Measurements from ENCODE around the gene GSTO2. TPM values are rescaled to one million over a fixed set of nuclear protein-coding genes. Genes with fewer than 3 reads are reported as not detected.

GSTO2 gene
- total and polyA plus RNA-seq, 12 donors: 0.25 to 1.6 (median 0.94) TPM

DNA sequence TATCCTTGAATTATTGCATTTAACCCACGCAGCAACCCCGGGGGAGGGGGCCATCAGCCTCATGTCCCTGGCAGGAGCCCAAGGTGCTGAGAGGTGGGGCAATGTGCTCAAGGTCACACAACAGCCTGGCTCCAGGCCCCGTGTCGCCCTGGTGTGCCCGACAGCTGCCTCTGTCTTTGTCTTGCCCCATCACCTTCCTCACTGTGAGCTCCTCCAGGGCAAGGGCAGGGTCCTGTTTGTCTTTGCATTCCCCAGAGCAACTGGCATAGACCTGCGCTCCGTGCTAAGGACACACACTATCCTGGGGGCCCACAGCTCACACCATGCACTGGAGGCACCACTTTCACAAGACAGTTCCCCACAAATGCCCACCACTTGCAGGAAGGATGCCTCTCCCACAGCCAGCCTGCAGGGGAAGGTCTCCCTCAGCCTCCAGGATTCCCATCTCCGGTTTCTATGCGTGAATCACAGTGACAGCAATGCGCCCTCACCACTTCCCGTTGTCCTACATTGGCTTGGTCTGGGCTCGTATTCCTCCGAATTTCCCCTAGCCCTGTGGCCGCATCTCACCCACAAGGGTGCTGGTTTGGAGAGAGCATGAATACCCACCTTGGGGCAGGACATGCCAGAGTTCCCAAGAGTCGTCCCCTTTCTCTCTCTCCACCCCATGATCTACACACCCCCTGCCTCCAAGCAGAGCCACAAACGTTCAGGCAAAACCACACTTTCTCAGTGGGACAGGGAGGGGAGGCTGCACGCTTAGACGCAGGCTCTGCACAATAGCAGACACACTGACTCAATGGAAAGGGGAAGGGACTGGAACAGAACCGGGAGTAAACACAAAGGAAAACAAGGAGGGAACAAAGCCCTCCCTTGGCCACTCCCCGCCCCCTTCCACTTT, 59.0 kb downstream of the GSTO2 start:
- Histone ChIP-seq H3K27me3 (no peaks in the 10 kb centered on the region), H3K4me3 (peak overlapping the region in 9 of 10 donors; percentile 5 to 41 (median 35)), H3K36me3 (peaks cover 0 to 4% (median 0%) of the 10 kb centered on the region in 9 donors), H3K9me3 (no peaks in the 10 kb centered on the region), H3K4me1 (peaks cover 75 to 100% (median 100%) of the 10 kb centered on the region in 9 donors), H3K27ac (peak overlapping the region; percentile 90 to 100 (median 99))
- ATAC-seq (peak in 7 of 8 donors; percentile 10 to 27 (median 18)), DNase-seq (peak; percentile 54 to 66)
- no peak for TF ChIP-seq CTCF (IDR thresholded peaks at IDR 0.05)
- intact Hi-C loops (cut with DNase I): loop anchor here in 1 of 10 donors (10.0 kb wide), 1 partner anchor 433 kb away; no protein-coding TSS in a partner anchor
- 18 to 23% methylated on average over 20 of the region's 20 CpGs for WGBS, 2 donors

- Histone ChIP-seq H3K4me3 (peak overlapping the region in 9 of 10 donors; percentile 5 to 41 (median 35)), H3K36me3 (peaks cover 0 to 4% (median 0%) of the 10 kb centered on the region in 9 donors), H3K4me1 (peaks cover 77 to 100% (median 100%) of the 10 kb centered on the region in 9 donors), H3K27ac (peak overlapping the region; percentile 90 to 100 (median 99)), H3K27me3 (no peaks in the 10 kb centered on the region), H3K9me3 (no peaks in the 10 kb centered on the region)
- no peak for ATAC-seq
- intact Hi-C loops (cut with DNase I): loop anchor here in 1 of 10 donors (10.0 kb wide), 1 partner anchor 434 kb away; no protein-coding TSS in a partner anchor
- no peak for DNase-seq
- no peak for TF ChIP-seq CTCF (IDR thresholded peaks at IDR 0.05)
- 8 to 12% methylated on average over 3 of the region's 3 CpGs for WGBS, 2 donors
Observed at GRCh38 chr10:104328646-104328895, 59.6 kb downstream of the GSTO2 start.

DNA sequence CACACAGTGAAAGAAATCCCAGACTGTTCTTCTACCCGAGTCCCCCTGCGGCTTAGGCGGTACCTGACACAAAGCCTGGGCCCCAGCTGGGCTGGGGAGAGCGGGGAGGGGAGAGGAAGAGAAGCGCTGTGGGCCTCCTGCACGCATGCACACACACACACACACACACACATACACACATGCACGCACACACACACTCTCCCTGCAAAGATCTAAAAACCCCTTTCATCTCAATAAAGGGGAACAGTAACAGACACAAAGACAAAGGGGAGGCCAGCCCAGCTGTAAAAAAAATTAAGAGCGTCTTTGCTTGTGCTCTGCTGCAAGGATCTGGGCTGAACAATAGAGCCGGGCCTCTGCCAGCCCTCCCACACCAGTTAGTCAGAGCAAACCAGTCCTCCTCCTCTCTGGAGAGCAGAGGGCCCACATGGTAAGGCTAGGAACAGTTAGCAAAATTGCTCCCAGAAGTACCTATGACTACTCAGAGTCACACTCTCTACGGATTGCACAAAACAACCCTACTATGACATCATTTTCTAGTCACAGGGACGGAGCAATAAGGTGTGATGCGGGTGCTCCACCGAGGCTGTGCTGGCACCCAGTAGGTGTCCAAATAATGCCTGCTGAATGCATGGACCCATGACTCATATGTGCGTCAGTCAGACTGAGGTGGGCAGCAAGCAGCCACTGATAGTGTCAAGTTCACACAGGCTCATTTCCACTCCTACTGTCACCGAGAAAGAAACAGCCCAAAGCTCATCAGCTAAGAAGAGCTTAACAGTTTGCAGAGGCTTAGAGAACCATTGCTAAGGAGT, 60.1 kb downstream of the GSTO2 start:
- H3K4me1 ChIP-seq: peaks cover 75 to 100% (median 100%) of the 10 kb centered on the region in 9 donors
- peak overlapping the region; percentile 90 to 100 (median 99) for H3K27ac ChIP-seq
- H3K9me3 ChIP-seq: no peaks in the 10 kb centered on the region
- WGBS, 2 donors: 14 to 15% methylated on average over 15 of the region's 15 CpGs
- DNase-seq (peak in 1 of 2 donors; percentile 77), ATAC-seq (peak; percentile 26 to 58 (median 50))
- TF ChIP-seq CTCF (IDR thresholded peaks at IDR 0.05): no peak
- peaks cover 0 to 8% (median 0%) of the 10 kb centered on the region in 9 donors for H3K36me3 ChIP-seq
- intact Hi-C loops (cut with DNase I): loop anchor here in 1 of 10 donors (10.0 kb wide), 1 partner anchor 434 kb away; no protein-coding TSS in a partner anchor
- no peaks in the 10 kb centered on the region for H3K27me3 ChIP-seq
- H3K4me3 ChIP-seq: peak overlapping the region in 9 of 10 donors; percentile 5 to 41 (median 35)

DNA sequence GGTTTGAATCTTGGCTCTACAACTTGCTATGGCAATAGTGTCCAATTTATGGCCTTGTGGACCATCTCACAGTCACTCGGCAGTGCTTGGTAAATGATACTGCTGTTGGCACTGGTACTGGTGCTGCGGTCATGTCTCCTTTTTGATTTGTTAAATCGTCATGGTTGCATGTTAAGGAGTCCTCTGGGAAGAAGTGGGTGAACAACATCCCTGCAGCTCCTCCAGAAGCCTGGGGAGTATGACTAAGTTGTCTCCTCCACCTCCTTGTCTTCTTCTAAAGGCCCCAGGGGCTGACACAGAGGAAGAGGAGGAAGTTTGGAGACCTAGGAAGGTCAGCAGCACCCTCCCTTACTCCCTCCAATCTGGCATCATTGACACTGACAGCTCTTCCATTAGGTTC, 60.8 kb downstream of the GSTO2 start:
- intact Hi-C loops (cut with DNase I): loop anchor here in 2 of 10 donors (10.0 kb wide), 2 partner anchors 415 to 435 kb away; partner anchors contain the start of gene STN1 (in 1 of the 2)
- peaks cover 70 to 100% (median 100%) of the 10 kb centered on the region in 9 donors for H3K4me1 ChIP-seq
- H3K9me3 ChIP-seq: no peaks in the 10 kb centered on the region
- 23 to 27% methylated on average over 3 of the region's 3 CpGs for WGBS, 2 donors
- DNase-seq (no peak), ATAC-seq (peak in 3 of 8 donors; percentile 0 to 1 (median 1))
- H3K36me3 ChIP-seq: peaks cover 0 to 14% (median 0%) of the 10 kb centered on the region in 9 donors
- peak overlapping the region; percentile 90 to 100 (median 99) for H3K27ac ChIP-seq
- TF ChIP-seq CTCF (IDR thresholded peaks at IDR 0.05): no peak
- H3K4me3 ChIP-seq: peak overlapping the region in 5 of 10 donors; percentile 8 to 37 (median 31)
- H3K27me3 ChIP-seq: no peaks in the 10 kb centered on the region
